Measurements from ENCODE around the gene CCNG2. TPM values are rescaled to one million over a fixed set of nuclear protein-coding genes. Genes with fewer than 3 reads are reported as not detected.
A peak's percentile ranks its signal among the peaks of the same experiment; 100 is the strongest.

Gene CCNG2
- total RNA-seq, 4 donors from 2014 or later: 39.2 to 70.8 (median 63.5) TPM

DNA sequence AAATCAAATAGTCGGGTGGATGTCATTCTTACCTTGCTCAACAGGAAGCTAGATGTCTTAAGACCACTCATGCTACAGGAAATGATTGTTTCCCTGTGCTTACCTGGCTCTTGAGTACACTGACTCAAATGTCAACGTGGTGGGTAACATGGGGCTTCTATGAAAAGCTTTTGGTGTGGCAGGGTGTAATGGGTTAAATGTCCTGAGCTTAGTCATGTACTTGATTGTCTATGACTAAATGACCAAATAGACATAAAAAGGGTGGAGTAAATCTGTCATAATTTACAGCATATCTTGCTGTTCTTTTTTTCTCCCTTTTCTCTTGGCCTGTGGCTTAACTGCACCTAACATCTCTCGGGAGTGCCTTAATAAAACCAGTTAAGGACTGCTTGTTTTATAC is 44.9 kb downstream of the CCNG2 start:
- DNase-seq: no peak
- WGBS, 2 donors: 20 to 44% methylated on average over 3 of the region's 3 CpGs
- no peak overlapping the region for H3K4me3 ChIP-seq
- TF ChIP-seq, protein P1, sequence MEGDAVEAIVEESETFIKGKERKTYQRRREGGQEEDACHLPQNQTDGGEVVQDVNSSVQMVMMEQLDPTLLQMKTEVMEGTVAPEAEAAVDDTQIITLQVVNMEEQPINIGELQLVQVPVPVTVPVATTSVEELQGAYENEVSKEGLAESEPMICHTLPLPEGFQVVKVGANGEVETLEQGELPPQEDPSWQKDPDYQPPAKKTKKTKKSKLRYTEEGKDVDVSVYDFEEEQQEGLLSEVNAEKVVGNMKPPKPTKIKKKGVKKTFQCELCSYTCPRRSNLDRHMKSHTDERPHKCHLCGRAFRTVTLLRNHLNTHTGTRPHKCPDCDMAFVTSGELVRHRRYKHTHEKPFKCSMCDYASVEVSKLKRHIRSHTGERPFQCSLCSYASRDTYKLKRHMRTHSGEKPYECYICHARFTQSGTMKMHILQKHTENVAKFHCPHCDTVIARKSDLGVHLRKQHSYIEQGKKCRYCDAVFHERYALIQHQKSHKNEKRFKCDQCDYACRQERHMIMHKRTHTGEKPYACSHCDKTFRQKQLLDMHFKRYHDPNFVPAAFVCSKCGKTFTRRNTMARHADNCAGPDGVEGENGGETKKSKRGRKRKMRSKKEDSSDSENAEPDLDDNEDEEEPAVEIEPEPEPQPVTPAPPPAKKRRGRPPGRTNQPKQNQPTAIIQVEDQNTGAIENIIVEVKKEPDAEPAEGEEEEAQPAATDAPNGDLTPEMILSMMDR (IDR thresholded peaks at IDR 0.05): no peak
- no peak for TF ChIP-seq POLR2A (IDR thresholded peaks at IDR 0.05)
- no peaks in the 10 kb centered on the region for H3K9me3 ChIP-seq
- H3K27me3 ChIP-seq: no peaks in the 10 kb centered on the region
- H3K4me1 ChIP-seq: peaks cover 3 to 55% (median 4%) of the 10 kb centered on the region in 3 donors
- H3K36me3 ChIP-seq: no peaks in the 10 kb centered on the region
- intact Hi-C loops (cut with DNase I): loop anchor here (10.0 kb wide), 1 partner anchor 107 kb away; no protein-coding TSS in a partner anchor
- peak overlapping the region; percentile 32 to 77 (median 74) for H3K27ac ChIP-seq

DNA sequence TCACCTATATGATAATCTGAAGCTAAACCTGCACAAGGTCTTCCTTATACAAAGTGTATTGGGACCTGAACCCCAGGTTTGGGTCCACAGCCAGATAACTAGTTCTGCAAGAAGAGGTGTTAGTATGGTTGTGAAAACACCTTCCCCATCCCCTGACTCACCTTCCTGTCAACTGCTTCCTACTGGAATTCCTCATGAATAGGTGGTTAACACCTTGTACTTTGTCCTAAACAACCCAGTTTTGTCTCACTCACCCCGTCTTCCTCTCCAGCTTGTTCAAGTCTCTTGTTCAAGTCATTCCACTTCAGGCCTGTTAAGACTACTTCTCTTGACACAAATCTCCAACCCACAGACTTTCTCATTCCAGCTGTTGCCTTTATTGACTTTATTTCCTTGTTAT is 45.5 kb downstream of the CCNG2 start:
- H3K27me3 ChIP-seq: no peaks in the 10 kb centered on the region
- H3K27ac ChIP-seq: peak overlapping the region; percentile 32 to 77 (median 74)
- H3K4me1 ChIP-seq: peaks cover 3 to 48% (median 4%) of the 10 kb centered on the region in 3 donors
- WGBS, 2 donors: 21 to 38% methylated on average over 1 of the region's 1 CpG
- no peaks in the 10 kb centered on the region for H3K9me3 ChIP-seq
- no peak for DNase-seq
- TF ChIP-seq, protein P1 (IDR thresholded peaks at IDR 0.05): no peak
- no peak for TF ChIP-seq POLR2A (IDR thresholded peaks at IDR 0.05)
- intact Hi-C loops (cut with DNase I): loop anchor here (10.0 kb wide), 1 partner anchor 108 kb away; no protein-coding TSS in a partner anchor
- no peaks in the 10 kb centered on the region for H3K36me3 ChIP-seq
- no peak overlapping the region for H3K4me3 ChIP-seq

DNA sequence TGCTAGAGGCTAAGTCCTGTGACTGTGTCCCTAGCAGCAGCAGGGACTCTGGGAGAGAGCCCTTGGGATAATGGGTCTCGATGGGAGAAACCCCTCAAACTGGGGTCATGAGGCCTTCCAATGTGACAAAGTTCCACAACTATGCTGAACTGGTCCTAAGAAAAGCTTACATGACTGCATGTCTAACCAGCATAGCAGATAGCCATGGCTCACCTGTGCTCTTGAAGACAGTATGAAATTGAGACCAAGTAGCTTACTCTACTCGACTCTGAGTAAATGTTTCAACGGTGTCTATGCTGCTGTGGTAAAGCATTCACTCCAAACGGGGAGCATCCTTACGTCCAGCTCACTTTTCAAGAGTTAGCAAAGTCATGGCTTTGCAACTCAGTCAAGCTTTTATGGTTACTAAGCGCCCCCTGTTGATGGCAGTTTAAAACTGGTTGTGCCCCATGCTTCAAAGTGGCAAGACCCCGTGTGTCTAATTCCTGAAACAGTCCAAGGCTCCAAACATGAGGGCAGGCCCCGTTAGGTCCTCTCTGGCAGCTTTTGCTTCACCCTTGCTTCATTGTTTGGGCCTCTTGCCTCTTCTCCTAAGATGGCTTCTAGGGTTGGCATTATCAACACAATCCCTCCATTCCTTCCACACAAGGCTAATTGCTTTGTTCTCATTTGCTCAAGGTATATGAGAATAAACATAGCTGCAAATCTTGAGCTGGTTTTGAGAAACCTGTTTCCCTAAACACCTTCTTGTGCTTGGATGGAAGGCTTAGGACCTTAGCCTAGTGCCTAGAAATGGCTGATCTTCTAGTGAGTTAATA is 46.6 kb downstream of the CCNG2 start:
- H3K4me1 ChIP-seq: peaks cover 0 to 40% (median 4%) of the 10 kb centered on the region in 3 donors
- no peaks in the 10 kb centered on the region for H3K9me3 ChIP-seq
- H3K27ac ChIP-seq: peak overlapping the region in 3 of 4 donors; percentile 74 to 77 (median 74)
- H3K4me3 ChIP-seq: no peak overlapping the region
- DNase-seq: no peak
- H3K27me3 ChIP-seq: no peaks in the 10 kb centered on the region
- 16 to 20% methylated on average over 5 to 8 of the region's 8 CpGs for WGBS, 2 donors
- intact Hi-C loops (cut with DNase I): loop anchor here (10.0 kb wide), 1 partner anchor 109 kb away; no protein-coding TSS in a partner anchor
- no peaks in the 10 kb centered on the region for H3K36me3 ChIP-seq
- TF ChIP-seq, protein P1 (IDR thresholded peaks at IDR 0.05): peak; percentile 37 to 89 (median 78)
- TF ChIP-seq POLR2A (IDR thresholded peaks at IDR 0.05): no peak

DNA sequence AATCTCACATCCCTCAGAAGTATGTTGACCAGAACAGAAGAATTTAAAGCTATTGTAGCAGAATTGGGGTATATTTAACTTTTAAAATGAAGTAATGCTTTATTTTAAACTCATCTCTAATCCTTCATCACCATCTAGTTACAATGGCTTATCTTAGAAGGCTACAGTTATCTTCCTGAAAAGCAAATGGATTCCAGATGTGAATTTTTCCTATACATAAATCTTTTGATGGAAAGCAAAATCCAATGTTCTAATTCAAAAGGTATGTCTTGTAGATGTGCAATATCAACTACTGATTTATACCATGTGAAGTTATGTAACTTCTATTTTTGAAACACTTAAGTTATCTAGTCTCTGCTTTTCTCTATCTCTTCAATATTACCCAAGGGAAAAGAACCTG is 47.6 kb downstream of the CCNG2 start:
- H3K27ac ChIP-seq: no peak overlapping the region
- no peaks in the 10 kb centered on the region for H3K36me3 ChIP-seq
- H3K9me3 ChIP-seq: no peaks in the 10 kb centered on the region
- no peak overlapping the region for H3K4me3 ChIP-seq
- TF ChIP-seq POLR2A (IDR thresholded peaks at IDR 0.05): no peak
- TF ChIP-seq, protein P1 (IDR thresholded peaks at IDR 0.05): no peak
- H3K27me3 ChIP-seq: no peaks in the 10 kb centered on the region
- peaks cover 0 to 36% (median 4%) of the 10 kb centered on the region in 3 donors for H3K4me1 ChIP-seq
- intact Hi-C loops (cut with DNase I): loop anchor here (10.0 kb wide), 1 partner anchor 110 kb away; no protein-coding TSS in a partner anchor
- DNase-seq: no peak

DNA sequence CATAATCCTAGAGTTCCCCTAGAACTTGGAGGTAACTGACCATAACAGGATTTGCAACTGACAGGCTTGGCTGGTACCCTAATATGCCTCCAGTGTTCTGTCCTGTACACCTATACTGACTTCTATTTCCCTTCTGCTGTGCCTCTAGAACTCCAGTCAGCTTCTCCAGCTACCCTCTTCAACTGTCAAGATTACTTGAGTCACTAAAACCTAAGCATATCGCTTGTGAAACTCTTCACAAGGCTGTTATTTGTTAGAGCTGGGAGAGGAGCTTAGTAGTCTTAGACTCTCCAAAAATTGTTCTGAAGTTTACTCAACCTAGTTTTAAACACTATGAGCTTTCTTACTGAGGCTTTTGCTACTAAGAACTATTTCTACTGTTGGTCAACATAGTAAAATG is 52.0 kb downstream of the CCNG2 start:
- Histone ChIP-seq H3K9me3 (no peaks in the 10 kb centered on the region), H3K4me1 (no peaks in the 10 kb centered on the region), H3K4me3 (no peak overlapping the region), H3K27ac (no peak overlapping the region), H3K36me3 (no peaks in the 10 kb centered on the region), H3K27me3 (no peaks in the 10 kb centered on the region)
- TF ChIP-seq, protein P1 (IDR thresholded peaks at IDR 0.05): no peak
- TF ChIP-seq POLR2A (IDR thresholded peaks at IDR 0.05): no peak
- 100% methylated on average over 1 of the region's 1 CpG for WGBS, 2 donors
- intact Hi-C loops (cut with DNase I): loop anchor here (10.0 kb wide), 1 partner anchor 114 kb away; no protein-coding TSS in a partner anchor
- no peak for DNase-seq

Data from esophagus squamous epithelium (tissue), 5 donors.